Measurements from ENCODE around the gene WNT11. TPM values are rescaled to one million over a fixed set of nuclear protein-coding genes. Genes with fewer than 3 reads are reported as not detected.
A peak's percentile ranks its signal among the peaks of the same experiment; 100 is the strongest.

WNT11 gene
- total and polyA plus RNA-seq, 2 donors from 2014 or later: 0.80 to 2.2 TPM

GRCh38 chr11:76161261-76161961, 44.9 kb downstream of the WNT11 start:
- H3K4me1 ChIP-seq (ENCODE audit: control insufficient read depth in 2 of 3, insufficient read depth in 2 of 3, low read depth in 1 of 3, low read length in 3 of 3): no peaks in the 10 kb centered on the region
- no peak overlapping the region for H3K9ac ChIP-seq (ENCODE audit: low read length in 3 of 3)
- intact Hi-C loops (cut with DNase I): no loop called here
- DNase-seq (peak; percentile 41 to 75 (median 61)), FAIRE-seq (no peak)
- H3K27ac ChIP-seq (ENCODE audit: low read depth in 2 of 2, low read length in 2 of 2): no peak overlapping the region
- no peaks in the 10 kb centered on the region for H3K36me3 ChIP-seq (ENCODE audit: control insufficient read depth in 2 of 3, insufficient read depth in 3 of 3, low read length in 3 of 3)
- H3K27me3 ChIP-seq (ENCODE audit: control insufficient read depth, insufficient read depth, low read length): no peaks in the 10 kb centered on the region
- no peak overlapping the region for H3K4me3 ChIP-seq (ENCODE audit: low read length in 3 of 3)
- no peak for TF ChIP-seq CTCF (IDR thresholded peaks at IDR 0.05; ENCODE audit: borderline replicate concordance, extremely low read depth, insufficient read depth)
- H3K9me3 ChIP-seq (ENCODE audit: control insufficient read depth in 2 of 3, insufficient read depth in 1 of 3, low read length in 3 of 3): no peaks in the 10 kb centered on the region

GRCh38 chr11:76160856-76161255, 45.4 kb downstream of the WNT11 start:
- FAIRE-seq (no peak), DNase-seq (peak in 1 of 5 donors; percentile 37)
- no peak for TF ChIP-seq CTCF (IDR thresholded peaks at IDR 0.05; ENCODE audit: borderline replicate concordance, extremely low read depth, insufficient read depth)
- H3K9me3 ChIP-seq (ENCODE audit: control insufficient read depth in 2 of 3, insufficient read depth in 1 of 3, low read length in 3 of 3): no peaks in the 10 kb centered on the region
- no peak overlapping the region for H3K9ac ChIP-seq (ENCODE audit: low read length in 3 of 3)
- no peaks in the 10 kb centered on the region for H3K36me3 ChIP-seq (ENCODE audit: control insufficient read depth in 2 of 3, insufficient read depth in 3 of 3, low read length in 3 of 3)
- H3K27ac ChIP-seq (ENCODE audit: low read depth in 2 of 2, low read length in 2 of 2): no peak overlapping the region
- H3K27me3 ChIP-seq (ENCODE audit: control insufficient read depth, insufficient read depth, low read length): no peaks in the 10 kb centered on the region
- no peak overlapping the region for H3K4me3 ChIP-seq (ENCODE audit: low read length in 3 of 3)
- H3K4me1 ChIP-seq (ENCODE audit: control insufficient read depth in 2 of 3, insufficient read depth in 2 of 3, low read depth in 1 of 3, low read length in 3 of 3): no peaks in the 10 kb centered on the region
- intact Hi-C loops (cut with DNase I): no loop called here

GRCh38 chr11:76159983-76160661, 46.2 kb downstream of the WNT11 start:
- Histone ChIP-seq H3K4me1 (ENCODE audit: control insufficient read depth in 2 of 3, insufficient read depth in 2 of 3, low read depth in 1 of 3, low read length in 3 of 3) (no peaks in the 10 kb centered on the region), H3K9ac (ENCODE audit: low read length in 3 of 3) (no peak overlapping the region), H3K27me3 (ENCODE audit: control insufficient read depth, insufficient read depth, low read length) (no peaks in the 10 kb centered on the region), H3K27ac (ENCODE audit: low read depth in 2 of 2, low read length in 2 of 2) (no peak overlapping the region), H3K4me3 (ENCODE audit: low read length in 3 of 3) (no peak overlapping the region), H3K9me3 (ENCODE audit: control insufficient read depth in 2 of 3, insufficient read depth in 1 of 3, low read length in 3 of 3) (no peaks in the 10 kb centered on the region), H3K36me3 (ENCODE audit: control insufficient read depth in 2 of 3, insufficient read depth in 3 of 3, low read length in 3 of 3) (no peaks in the 10 kb centered on the region)
- FAIRE-seq (no peak), DNase-seq (peak in 2 of 5 donors; percentile 40 to 59)
- no peak for TF ChIP-seq CTCF (IDR thresholded peaks at IDR 0.05; ENCODE audit: borderline replicate concordance, extremely low read depth, insufficient read depth)
- intact Hi-C loops (cut with DNase I): no loop called here
